Fibroblast of lung (primary cell): ENCODE data around the gene HAND1.

Experiments used
- EZH2 ChIP-seq: IDR thresholded peaks from 2 replicates; pipeline ENCODE4 v1.5.1; 2012; ENCODE audit warnings: low read length, control low read depth, mild to moderate bottlenecking; ENCODE audit errors: missing control alignments
- TF ChIP-seq, protein P1 (sequence below), 2 donors: IDR thresholded peaks in 1 of 2; conservative IDR thresholded peaks in 1 of 2; 1 replicate in 1 of 2; 2 replicates in 1 of 2; pipeline ENCODE4 v1.5.1; 2011 to 2012; ENCODE audit warnings: low read length in 2 of 2, control low read depth in 1 of 2, inconsistent platforms in 1 of 2, low read depth in 1 of 2, mild to moderate bottlenecking in 1 of 2

DNA sequence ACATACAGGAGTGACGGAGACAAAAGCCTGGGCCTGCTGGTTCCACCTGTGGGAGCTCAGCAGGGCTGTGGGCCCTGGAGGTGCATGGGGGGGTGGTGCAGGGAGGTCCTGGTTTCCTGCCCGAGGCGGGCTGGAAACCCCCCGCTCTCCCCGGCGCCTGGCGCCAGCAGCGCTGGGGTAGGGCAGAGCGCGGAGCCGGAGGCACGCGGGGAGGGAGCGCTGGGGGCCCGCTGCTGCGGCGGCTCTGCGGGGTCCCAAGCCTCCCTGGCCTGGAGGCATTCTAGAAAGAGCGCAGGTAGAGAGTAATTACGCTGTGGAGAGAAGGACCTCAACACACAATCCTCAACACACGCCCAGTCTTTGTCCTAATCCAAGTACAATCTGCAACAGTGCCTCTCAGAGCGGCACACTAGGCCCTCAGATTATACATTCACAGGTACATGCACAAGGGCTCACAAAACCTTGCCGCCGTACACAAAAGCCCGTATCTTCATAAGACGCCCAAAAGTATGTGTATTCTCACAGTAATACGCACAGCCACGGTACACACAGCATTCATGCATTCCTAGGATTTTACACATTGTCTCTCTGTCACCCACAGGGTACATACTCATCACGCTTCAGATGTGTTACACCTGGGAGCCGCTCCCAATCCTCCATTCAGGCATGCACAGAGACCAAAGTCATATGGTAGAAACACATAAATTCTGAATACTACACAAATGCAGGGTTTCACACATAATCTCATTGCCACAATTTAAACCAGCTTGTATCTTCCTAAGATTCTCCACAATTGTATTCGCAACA, 2.1 kb upstream of the HAND1 start:
- TF ChIP-seq, protein P1, sequence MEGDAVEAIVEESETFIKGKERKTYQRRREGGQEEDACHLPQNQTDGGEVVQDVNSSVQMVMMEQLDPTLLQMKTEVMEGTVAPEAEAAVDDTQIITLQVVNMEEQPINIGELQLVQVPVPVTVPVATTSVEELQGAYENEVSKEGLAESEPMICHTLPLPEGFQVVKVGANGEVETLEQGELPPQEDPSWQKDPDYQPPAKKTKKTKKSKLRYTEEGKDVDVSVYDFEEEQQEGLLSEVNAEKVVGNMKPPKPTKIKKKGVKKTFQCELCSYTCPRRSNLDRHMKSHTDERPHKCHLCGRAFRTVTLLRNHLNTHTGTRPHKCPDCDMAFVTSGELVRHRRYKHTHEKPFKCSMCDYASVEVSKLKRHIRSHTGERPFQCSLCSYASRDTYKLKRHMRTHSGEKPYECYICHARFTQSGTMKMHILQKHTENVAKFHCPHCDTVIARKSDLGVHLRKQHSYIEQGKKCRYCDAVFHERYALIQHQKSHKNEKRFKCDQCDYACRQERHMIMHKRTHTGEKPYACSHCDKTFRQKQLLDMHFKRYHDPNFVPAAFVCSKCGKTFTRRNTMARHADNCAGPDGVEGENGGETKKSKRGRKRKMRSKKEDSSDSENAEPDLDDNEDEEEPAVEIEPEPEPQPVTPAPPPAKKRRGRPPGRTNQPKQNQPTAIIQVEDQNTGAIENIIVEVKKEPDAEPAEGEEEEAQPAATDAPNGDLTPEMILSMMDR (conservative IDR thresholded peaks at IDR 0.05 in 1 of 2, IDR thresholded peaks at IDR 0.05 in 1 of 2; ENCODE audit: low read depth in 1 of 2, low read length in 2 of 2), result no peak
- peak; percentile 91 for TF ChIP-seq EZH2
